NOMO-1 (cell line): ENCODE data around the gene LCE5A.
A peak's percentile ranks its signal among the peaks of the same experiment; 100 is the strongest.
"Not testable (repeated sequence)": the region's sequence is repeated elsewhere in the genome, so short reads cannot be mapped to it uniquely, and the experiment has no call there.

ENCODE experiments used
- DNase-seq, 2 experiments: peaks; one replicate each; lab custom pipeline; 2025; ENCODE audit not compliant: unreplicated experiment in 2 of 2; lab: John Stamatoyannopoulos, UW

Gene LCE5A, protein sequence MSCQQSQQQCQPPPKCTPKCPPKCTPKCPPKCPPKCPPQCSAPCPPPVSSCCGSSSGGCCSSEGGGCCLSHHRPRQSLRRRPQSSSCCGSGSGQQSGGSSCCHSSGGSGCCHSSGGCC

DNA sequence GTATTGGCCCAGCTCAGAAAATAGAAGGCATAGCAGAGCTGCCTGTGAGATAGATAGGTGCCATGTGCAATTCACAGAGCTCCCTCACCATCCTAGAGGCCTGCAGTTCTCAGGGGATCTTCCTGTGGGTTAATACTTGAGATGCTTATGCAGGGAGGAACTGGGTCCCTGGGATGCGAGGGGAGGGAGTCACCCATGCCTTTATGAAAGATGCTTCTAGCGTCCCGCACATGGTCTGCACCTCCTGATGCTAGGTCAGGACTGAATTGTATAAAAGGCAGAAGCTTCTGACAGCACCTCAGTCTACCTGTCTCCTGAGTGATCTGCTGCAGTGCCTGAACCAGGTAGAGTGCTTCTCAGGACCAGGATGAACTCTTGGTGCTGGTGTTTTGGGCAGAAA lies at the start of gene LCE5A:
LCE5A (plus strand) TSS at position 301 of the 400 bp plus-strand sequence. CDS start 732 bp downstream, outside the sequence.
- DNase-seq, result no peak

DNA sequence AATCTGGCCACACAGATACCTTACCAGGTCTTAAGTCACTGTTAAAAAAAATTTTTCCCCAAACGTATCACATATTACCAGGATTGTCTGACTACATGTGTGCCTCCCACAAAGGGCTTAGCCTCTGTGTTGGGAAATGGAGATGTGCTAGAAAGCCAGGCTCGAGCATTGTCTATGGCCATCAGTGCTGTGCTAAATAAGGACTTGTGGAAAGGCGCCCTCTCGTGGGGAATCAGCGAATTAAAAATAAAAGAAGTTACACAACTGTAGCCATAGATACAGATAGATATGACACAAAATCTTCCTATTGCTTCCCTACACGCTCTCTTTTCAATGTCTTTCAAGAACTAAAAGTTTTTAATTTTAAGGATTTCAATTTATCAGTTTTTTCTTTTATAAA lies 49.1 kb upstream of the LCE5A start:
- DNase-seq, result peak; percentile 14 to 61

DNA sequence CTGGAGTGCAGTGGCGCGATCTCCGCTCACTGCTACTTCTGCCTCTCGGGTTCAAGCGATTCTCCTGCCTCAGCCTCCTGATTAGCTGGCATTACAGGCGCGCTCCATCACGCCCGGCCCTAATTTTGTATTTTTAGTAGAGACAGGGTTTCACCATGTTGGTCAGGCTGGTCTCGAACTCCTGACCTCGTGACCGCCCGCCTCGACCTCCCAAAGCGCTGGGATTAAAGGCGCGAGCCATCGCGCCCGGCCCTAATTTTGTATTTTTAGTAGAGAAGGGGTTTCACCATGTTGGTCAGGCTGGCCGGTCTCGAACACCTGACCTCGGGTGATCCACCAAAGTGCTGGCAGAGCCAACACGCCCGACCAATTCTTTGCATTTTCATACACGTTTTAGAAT lies 48.0 kb upstream of the LCE5A start:
- no peak for DNase-seq

DNA sequence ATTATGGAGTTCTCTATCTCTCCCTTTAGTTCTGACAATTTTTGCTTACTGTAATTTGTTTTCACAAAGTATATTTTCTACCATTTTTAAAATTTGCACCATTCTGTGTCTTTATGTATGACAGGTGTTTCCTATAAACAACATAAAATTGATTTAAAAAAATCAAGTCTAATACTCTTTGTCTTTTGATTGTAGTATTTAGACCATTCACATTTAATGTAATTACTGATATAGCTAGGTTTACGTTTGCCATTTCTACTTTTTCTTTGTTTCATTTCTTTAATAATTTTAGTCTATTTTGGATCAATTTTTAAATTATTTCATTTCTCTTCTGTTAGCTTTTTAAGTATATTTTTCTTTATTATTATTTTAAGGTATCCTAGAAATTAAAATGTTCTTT lies 44.4 kb upstream of the LCE5A start:
- no peak for DNase-seq

DNA sequence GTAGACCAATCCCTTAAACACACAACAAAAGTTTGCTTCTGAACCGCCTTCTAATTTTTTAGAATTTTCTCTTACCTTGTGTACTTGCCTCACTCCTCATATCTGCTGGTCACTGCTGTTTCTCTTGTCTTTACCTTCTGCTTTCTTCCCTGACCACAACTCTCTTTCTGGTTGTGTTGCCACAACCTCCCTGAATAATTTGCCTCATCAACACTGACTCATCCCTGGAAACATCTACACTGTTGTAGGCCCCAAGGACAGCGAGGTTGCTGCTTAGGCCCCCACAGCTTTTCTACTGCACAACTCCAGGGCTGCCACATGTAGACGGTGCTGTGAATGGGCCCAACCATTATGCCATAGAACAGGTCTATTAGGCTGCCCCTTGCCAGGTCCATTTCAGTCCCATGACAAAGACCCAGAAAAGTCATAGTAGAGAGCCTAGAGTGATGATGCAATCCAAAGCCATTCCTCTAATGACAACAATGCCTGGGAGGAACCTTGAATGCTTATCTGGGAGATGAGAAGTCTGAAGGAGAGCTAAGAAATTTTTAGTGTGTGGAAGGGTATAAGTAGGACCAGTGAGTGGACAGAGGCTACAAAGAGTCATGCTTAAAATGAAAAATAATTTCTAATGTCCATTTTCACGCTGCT lies 36.6 kb upstream of the LCE5A start:
- DNase-seq, result no peak

DNA sequence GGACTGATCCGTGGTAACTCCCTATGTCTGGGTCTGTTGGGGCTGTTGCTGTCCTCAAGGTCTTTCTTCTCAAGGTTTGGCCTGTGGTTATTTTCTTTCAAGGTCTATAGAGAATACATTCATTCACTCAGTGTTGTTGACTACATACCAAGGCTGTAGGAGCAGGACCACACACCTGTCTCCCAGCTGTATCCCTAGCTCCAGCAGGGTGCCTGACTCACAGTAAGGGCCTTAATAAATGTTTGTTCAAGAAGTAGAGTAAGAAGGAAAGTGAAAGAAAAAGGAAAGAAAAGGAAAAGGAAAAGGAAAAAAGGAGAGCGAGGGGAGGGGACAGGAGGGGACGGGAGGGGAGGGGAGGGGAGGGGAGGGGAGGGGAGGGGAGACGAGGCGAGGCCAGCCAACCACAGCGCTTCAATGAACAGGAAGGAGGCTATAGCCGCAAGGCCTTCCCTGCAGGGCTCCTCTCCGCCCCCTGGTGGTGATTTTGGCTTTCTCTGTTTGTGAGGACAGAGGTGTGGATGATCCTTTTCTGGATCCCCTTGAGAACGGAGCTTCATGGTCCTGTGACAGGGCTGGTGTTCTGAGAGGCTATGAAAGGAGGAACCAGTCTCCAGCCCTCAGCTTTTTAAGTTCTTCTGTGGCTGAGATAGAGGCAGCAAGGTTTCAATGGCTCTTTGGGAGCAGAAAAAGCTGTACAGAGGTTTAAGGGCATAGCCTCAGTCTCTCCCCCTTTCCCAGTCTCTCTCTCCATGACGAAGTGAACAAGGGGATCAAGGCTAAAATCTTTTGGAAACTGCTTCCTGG lies 30.6 kb upstream of the LCE5A start:
- peak in 1 of 2 experiments; percentile 27 for DNase-seq

DNA sequence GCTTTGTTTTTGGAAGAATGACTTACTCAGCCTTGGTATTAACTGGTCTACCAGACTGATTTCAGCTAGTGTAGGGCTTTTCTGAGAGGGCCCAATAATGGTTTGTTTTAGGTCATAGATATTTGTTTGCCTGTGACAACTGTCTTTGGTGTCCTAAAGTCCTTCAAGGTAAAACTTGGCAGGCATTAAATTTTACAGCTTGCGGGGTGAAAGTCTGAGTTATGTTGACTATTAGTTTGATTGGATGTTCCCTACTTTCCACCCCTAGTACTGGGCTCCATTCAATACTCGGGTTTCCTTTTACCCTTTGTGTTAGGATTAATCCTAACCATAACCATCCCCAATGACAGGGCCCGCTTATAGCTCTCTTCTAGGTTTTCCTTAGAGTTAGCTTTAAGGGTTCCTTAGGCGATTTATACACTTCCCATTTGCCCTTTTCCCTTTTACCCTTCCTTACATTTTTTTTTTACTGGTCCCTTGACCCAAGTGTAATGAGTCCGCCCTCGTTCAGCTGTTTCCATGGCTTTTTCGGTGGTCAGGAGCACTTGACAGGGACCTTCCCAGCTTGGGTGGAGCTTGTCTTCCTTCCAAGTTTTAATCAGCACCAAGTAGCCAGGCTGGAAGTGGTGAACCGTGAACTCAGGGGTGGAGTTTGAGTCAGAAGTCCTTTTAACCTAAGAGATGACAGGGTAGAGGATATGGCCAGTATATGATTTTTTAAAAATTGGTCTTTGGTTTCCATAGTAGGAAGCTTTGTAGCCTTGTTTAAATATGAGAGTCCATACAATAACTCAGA lies 28.5 kb upstream of the LCE5A start:
- no peak for DNase-seq

DNA sequence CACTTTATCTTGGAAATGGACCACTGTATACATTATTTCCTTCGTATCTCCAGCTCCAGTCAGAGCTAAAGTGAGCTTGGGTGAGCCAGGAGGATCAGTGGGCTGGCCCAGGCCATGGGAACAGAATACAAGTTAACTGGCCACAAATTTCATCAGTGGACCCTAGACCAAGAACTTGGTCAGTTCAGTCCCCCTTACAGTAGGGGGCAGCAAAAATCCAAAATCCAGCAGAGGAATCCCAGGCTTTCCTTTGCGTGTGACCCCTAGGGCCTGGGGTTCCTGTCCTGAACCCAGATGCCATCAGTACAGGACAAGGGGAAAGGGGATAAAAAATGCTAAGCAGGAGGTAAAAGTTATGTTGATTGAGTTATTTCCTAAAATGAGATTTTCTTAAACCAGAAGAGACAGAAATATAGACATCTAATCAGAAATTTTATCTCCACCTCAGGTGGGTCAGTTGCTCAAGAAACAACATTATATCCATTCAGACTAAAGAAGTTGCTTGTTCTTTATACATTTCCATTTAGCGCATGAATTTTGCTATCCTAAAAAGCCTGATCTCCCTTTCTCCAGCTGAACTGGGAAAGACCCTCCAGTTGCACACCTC lies 24.1 kb upstream of the LCE5A start:
- DNase-seq, result no peak

DNA sequence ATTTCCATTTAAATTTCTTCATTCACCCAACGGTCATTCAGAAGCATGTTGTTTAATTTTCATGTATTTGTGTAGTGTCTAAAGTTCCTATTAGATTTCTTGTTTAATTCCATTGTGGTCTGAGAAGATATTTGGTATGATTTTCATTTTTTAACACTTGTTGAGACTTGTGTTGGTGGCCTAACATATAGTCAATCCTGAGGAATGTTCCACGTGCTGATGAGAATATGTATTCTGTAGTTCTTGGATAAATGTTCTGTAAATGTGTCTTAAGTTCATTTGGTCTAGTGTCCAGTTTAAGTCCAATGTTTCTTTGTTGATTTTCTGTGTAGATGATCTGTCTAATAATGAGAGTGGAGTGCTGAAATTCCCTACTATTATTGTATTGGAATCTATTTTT lies 22.7 kb upstream of the LCE5A start:
- no peak for DNase-seq

DNA sequence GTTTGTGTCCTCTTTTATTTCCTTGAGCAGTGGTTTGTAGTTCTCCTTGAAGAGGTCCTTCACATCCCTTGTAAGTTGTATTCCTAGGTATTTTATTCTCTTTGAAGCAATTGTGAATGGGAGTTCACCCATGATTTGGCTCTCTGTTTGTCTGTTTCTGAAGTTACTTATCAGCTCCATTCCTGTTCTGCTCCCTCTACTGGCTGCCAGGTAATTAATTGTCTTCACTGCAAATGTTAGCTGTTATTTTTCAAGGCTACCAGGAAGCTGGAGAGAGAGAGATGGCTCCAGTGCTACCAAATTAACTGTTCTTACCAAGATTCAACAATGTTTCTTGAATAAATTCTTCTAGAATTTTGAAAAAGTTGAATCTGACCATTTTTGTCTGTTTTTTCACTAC lies 19.1 kb upstream of the LCE5A start:
- not testable (repeated sequence) for DNase-seq

DNA sequence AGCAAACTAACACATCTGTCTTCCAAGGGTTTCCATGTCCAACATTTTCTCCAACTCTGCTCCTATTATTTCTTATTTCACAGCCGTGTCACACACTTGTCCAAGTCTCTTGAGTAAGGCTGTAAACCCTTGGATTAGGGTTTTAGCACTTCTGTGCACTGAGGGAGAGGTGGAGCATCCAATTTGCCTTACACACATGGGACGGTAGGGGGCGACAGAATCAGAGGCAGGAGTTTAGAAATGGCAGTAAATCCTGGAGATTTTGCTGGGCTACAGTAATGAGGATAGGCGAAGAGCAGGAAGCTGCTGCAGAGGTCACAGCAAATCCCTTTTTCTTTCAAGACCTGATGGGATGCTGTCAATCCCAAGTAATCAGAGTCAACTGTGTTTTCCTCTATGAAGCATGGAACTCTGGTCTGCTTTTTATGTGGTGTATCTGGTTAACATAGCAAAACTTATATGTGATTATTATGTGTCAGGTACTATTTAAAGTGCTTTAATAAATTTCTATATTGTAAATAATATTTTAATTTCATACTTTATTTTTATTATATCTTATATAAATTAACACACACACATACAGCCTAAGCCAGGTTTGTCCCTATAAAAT lies 15.4 kb upstream of the LCE5A start:
- DNase-seq, result peak in 1 of 2 experiments; percentile 8

DNA sequence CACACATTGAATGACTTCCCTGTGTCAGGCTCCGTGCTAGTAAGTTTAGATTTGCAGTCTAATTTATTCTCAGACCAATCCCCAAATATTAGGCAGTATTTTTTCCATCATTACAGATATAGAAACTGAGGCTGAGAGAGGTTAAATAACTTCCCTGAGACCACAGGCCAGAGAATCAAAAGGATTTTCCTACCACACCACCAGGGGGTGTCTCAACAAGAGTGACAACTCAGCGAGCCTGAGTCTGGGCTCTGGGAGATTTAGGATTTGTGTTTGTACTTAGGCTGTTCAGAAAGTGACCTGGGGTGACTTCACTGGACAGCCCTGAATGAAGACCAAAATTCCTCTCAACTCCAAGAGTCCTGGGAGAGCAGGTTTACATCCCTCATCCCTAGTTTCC lies 13.3 kb upstream of the LCE5A start:
- peak in 1 of 2 experiments; percentile 3 for DNase-seq

DNA sequence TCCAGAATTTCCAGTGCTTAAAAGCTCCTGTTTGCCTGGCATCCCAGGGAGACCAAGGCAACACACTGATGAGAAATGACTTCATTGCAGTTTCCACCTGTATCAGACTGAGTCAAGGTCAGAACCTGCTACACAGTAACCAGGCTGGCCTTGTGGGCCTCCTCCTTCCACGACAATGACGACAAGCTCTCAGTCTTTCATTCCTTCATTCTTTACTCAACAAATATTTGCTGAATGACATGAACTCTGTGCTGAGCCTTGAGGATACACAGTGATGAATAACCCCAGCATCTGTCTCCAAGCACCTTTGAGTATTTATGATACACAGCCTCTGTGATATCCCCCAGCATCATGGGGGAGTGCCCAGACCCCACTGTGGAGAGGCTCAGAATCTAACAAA lies 8.9 kb upstream of the LCE5A start:
- DNase-seq, result no peak

DNA sequence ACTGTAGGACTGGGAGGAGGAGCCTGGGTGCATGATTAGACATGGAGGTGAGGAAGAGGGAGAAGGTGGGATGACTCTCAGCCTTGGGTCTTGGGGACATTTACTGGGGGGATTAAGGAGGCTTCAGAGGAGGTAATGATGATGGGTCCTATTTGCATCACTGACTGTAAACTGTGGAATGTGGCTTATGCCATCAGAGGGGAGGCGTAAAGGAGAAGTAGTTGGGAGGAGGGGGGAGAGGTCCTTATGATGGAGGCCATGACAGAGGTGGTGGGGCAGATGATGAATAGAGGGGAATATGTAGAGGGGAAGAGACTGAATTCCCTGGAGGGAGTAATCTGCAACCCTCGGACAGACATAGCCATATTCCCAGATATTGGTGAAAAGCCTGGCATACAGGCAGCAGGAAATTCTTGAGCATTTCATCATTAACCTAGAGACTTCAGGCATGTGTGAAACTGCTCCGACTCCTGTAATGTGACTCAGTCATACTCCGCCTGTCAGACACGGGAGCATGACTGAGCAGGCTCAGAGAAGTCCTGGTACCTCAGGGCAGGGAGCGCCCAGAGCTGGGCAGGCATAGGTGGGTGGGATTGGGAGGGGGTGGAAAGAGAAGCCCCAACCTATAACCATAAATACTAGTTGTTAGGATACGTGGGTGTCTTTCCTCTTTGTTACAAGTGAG lies 8.0 kb upstream of the LCE5A start:
- no peak for DNase-seq

DNA sequence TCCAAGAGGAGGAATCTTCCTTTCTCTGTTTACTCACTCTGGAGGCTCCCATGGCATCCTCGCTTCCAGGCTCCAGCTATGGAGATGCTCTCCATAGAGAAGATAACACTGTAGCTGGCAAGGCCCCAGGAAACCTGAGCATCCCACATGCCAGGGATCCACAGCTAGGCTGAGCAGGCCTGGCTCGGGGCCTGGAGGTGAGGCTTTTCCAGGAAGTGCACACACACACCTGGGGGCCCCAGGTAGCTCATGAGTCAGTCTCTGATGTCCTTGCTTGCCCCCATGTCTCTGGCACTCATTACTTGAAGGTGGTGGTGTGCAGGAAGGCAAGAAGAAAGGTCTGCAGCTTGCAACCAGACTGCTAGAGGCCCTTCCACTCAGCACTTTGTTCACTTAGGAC lies 5.5 kb upstream of the LCE5A start:
- DNase-seq, result no peak

DNA sequence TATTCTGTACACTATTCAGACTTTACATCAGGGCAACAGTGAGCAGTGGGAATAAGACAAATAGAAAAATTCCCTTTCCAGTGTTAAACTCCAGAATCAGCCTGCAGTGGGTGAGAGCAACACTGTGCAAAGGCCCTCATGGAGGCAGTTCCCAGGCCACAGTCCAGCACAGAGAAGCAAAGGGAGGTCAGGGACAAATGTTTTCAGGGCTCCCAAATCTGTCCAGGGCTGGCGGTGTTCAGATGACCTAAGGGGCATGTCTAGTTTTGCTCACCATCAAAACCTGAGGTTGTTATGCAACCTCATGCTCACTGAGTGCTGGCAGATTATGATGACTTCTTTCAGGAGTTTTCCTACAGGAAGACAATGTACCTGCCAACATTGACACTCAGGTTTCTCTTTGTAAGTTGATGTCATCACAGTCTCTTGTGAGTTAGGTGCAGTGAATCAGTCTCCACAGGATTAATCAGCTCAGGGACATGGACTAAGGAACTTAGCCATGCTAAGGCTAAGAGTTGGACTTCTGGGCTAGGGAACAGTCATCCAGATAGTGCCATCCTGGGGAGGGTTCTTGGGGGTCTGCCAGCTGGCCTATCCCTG lies 3.6 kb upstream of the LCE5A start:
- DNase-seq, result no peak

DNA sequence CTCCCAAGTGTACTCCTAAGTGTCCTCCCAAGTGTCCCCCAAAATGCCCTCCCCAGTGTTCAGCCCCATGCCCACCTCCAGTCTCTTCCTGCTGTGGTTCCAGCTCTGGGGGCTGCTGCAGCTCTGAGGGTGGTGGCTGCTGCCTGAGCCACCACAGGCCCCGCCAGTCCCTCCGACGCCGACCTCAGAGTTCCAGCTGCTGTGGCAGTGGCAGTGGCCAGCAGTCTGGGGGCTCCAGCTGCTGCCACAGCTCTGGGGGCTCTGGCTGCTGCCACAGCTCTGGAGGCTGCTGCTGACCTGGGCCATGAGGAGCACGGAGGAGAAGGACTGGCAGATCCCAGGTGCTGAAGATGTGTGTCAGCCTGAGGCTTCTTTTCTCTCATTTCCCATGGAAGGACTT lies 993 bp downstream of the LCE5A start:
- DNase-seq, result no peak

DNA sequence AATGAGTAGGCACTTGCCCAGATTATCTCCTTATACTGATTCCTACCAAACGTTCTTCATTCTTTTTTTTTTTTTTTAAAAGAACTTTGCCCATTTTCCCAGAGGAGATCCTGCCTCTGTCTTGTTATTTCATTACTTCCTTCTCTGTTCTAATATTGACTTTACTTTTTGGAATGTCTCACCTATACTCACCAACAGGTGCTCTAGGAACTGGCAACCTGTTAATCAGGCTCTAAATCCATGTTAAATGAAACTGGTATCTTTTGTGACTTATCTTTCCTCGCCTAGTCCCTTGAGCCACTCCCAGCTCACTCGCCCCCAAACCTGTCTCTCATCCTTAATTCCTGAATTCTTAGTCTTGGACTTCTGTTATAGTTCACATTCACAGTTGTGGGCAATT lies 2.5 kb downstream of the LCE5A start:
- DNase-seq, result no peak

DNA sequence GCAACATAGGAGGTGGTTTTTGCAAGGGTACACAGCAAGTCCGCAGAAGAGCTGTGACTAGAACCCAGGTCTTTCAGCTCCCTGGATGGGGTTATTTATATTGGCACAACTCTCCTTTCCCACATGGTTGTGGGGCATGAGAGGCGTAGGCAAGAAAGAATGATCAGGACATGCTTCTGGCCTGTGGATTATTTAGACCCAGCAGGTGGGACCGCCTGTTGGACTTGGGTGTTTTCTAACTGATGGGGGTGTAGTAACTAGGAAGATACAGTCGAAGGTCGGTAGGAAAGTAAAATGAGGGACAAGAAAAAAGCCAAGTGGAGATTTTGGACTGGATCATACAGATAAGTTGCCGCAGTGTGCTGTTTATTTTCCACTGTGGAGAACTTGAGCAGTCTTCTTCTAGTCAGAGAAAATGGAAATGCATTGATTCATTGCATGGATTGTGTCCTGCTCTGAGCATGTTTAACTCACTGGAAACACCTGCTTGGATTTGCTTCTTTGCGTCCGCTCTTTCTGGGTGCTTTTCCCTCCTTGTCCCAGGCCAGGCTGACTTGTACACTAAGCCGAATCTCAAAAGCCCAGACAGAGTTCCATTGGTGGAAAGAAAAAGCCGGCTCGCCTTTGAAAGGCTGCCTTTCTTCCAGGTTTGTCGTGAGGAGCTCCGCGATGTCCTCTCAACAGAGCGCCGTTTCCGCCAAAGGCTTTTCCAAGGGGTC lies 4.3 kb downstream of the LCE5A start:
- no peak for DNase-seq
